ENCODE data around the gene MAGIX. TPM values are rescaled to one million over a fixed set of nuclear protein-coding genes. Genes with fewer than 3 reads are reported as not detected.

MAGIX gene
- polyA plus RNA-seq (2012; rRNA removed) = 0.78 and 1.1 TPM in 2 replicates
- polyA plus RNA-seq (2012; cell fraction: cytosol; rRNA removed) = 0.32 and 0.62 TPM in 2 replicates
- polyA plus RNA-seq (2012; cell fraction: nucleus; rRNA removed) = 2.6 and 3.1 TPM in 2 replicates

DNA sequence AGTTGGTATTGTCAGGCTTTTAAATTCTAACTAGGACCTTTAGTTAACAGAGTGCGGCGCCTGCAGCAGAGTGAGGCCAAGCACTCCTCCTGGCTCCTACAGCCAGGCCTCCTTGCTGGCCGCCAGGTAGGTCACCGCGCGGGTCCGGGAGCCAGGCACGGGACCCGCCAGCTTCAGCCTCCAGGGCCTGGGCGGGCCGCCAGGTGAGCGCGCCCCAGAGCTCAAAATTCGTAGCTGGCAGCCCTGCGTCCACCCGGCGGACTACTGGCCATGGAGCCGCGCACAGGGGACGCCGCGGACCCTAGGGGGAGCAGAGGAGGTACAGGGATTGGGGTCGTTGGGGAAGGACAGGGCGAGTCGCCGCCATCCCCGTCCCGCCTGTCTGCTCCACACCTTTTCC lies at the start of gene MAGIX:
MAGIX (plus strand) TSS at position 139 of the 400 bp plus-strand sequence; CDS start at position 271, 132 bp downstream.
- Histone ChIP-seq H3K4me1 (ENCODE audit: control insufficient read depth in 1 of 2, insufficient read depth in 2 of 2, low read depth in 1 of 2, low read length in 1 of 2) (peaks cover 4 to 11% of the 10 kb centered on the region in 2 experiments; a peak in 1 of 4 replicates), H2AFZ (ENCODE audit: low read depth) (no peak within 1 kb of the TSS), H3F3A (replicated peaks; ENCODE audit: insufficient read depth) (peaks cover 7% of the 10 kb centered on the region), H3K9me3 (no peaks in the 10 kb centered on the region), H3K79me2 (ENCODE audit: insufficient read depth) (no peaks in the 10 kb centered on the region), H3K9me2 (no peaks in the 10 kb centered on the region), H3K4me2 (no peak within 1 kb of the TSS), H3K4me3 (ENCODE audit: low read depth in 2 of 2, low read length in 1 of 2) (peak within 1 kb of the TSS; percentile 23 to 38; a peak in 3 of 4 replicates), H3K27me3 (ENCODE audit: insufficient read depth) (peaks cover 8% of the 10 kb centered on the region; the same call in 1 of the 2 replicates), H3K9ac (no peak within 1 kb of the TSS), H4K20me1 (ENCODE audit: insufficient read depth) (no peaks in the 10 kb centered on the region), H3K27ac (ENCODE audit: low read depth in 2 of 2, low read length in 1 of 2) (peak within 1 kb of the TSS; percentile 28 to 72; a peak in 2 of 4 replicates), H3K36me3 (replicated peaks in 1 of 2; ENCODE audit: control insufficient read depth in 1 of 2, insufficient read depth in 2 of 2, low read length in 1 of 2) (no peaks in the 10 kb centered on the region)
- no peak for DNase-seq
- POLR2A ChIA-PET = no interaction called here
- TF ChIP-seq NFIC (IDR thresholded peaks at IDR 0.05; ENCODE audit: borderline replicate concordance) (no peak), FOSL2 (IDR thresholded peaks at IDR 0.05; ENCODE audit: borderline replicate concordance, low read depth) (no peak), RFX5 (IDR thresholded peaks at IDR 0.05; ENCODE audit: low read length) (no peak), EP300 (IDR thresholded peaks at IDR 0.05; ENCODE audit: borderline replicate concordance in 1 of 2, low read depth in 1 of 2, low read length in 1 of 2) (no peak), JUND (IDR thresholded peaks at IDR 0.05) (no peak), SIN3A (IDR thresholded peaks at IDR 0.05; ENCODE audit: borderline replicate concordance, low read depth, low read length) (no peak), TEAD4 (IDR thresholded peaks at IDR 0.05; ENCODE audit: borderline replicate concordance, insufficient read depth) (no peak), SMC3 (IDR thresholded peaks at IDR 0.05; ENCODE audit: low read depth, low read length) (no peak), MEF2A (IDR thresholded peaks at IDR 0.05; ENCODE audit: borderline replicate concordance, low read depth) (no peak), POLR2AphosphoS5 (IDR thresholded peaks at IDR 0.05; ENCODE audit: low read depth, low read length) (no peak), NRF1 (IDR thresholded peaks at IDR 0.05; ENCODE audit: low read depth, low read length) (no peak), FOXM1 (IDR thresholded peaks at IDR 0.05; ENCODE audit: low read depth) (no peak), ELF1 (IDR thresholded peaks at IDR 0.05) (no peak), FOXJ3 (CRISPR knock-in tag; IDR thresholded peaks at IDR 0.05) (no peak), MXI1 (IDR thresholded peaks at IDR 0.05; ENCODE audit: low read depth, low read length) (no peak), GABPA (IDR thresholded peaks at IDR 0.05; ENCODE audit: low read depth) (no peak), YY1 (IDR thresholded peaks at IDR 0.05; ENCODE audit: low read depth) (no peak), EZH2phosphoT487 (IDR thresholded peaks at IDR 0.05; ENCODE audit: borderline replicate concordance, low read depth) (no peak)
- TF ChIP-seq, protein P1, sequence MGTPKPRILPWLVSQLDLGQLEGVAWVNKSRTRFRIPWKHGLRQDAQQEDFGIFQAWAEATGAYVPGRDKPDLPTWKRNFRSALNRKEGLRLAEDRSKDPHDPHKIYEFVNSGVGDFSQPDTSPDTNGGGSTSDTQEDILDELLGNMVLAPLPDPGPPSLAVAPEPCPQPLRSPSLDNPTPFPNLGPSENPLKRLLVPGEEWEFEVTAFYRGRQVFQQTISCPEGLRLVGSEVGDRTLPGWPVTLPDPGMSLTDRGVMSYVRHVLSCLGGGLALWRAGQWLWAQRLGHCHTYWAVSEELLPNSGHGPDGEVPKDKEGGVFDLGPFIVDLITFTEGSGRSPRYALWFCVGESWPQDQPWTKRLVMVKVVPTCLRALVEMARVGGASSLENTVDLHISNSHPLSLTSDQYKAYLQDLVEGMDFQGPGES (IDR thresholded peaks at IDR 0.05; ENCODE audit: low read depth, low read length) = no peak
- TF ChIP-seq, protein P2, sequence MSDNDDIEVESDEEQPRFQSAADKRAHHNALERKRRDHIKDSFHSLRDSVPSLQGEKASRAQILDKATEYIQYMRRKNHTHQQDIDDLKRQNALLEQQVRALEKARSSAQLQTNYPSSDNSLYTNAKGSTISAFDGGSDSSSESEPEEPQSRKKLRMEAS (IDR thresholded peaks at IDR 0.05; ENCODE audit: low read depth) = no peak
- CTCF ChIA-PET = no interaction called here
- 81% methylated on average over 13 of the region's 28 CpGs for WGBS (ENCODE audit: low lambda C conversion rate)

Measured in SK-N-SH (cell line).